Measurements from ENCODE around the gene HECTD4.

The HECTD4 gene

GRCh38 chr12:112166051-112167015 lies 215.9 kb downstream of the HECTD4 start:
- H3K27ac ChIP-seq, result no peak overlapping the region
- TF ChIP-seq CTCF (conservative IDR thresholded peaks at IDR 0.05), result no peak

- no peak overlapping the region for H3K27ac ChIP-seq
- no peak for TF ChIP-seq CTCF (conservative IDR thresholded peaks at IDR 0.05)
These were observed 216.6 kb downstream of the HECTD4 start for GRCh38 chr12:112165624-112166023.

GRCh38 chr12:112164011-112164660 lies 218.1 kb downstream of the HECTD4 start:
- no peak for TF ChIP-seq CTCF (conservative IDR thresholded peaks at IDR 0.05)
- H3K27ac ChIP-seq, result no peak overlapping the region

GRCh38 chr12:112163471-112163991 lies 218.7 kb downstream of the HECTD4 start:
- no peak overlapping the region for H3K27ac ChIP-seq
- TF ChIP-seq CTCF (conservative IDR thresholded peaks at IDR 0.05), result no peak

- TF ChIP-seq CTCF (conservative IDR thresholded peaks at IDR 0.05), result no peak
These were observed 219.2 kb downstream of the HECTD4 start for GRCh38 chr12:112163056-112163455.

GRCh38 chr12:112162241-112162790 lies 219.9 kb downstream of the HECTD4 start:
- TF ChIP-seq CTCF (conservative IDR thresholded peaks at IDR 0.05), result no peak
- H3K27ac ChIP-seq, result no peak overlapping the region

More at GRCh38 chr12:112163056-112163455, 219.2 kb downstream of the HECTD4 start:
- no peak overlapping the region for H3K27ac ChIP-seq

GRCh38 chr12:112161711-112162110 lies 220.5 kb downstream of the HECTD4 start:
- H3K27ac ChIP-seq, result no peak overlapping the region
- TF ChIP-seq CTCF (conservative IDR thresholded peaks at IDR 0.05), result no peak
